Gastroesophageal sphincter (tissue), 4 donors: ENCODE data around the gene SUPT5H. TPM values are rescaled to one million over a fixed set of nuclear protein-coding genes. Genes with fewer than 3 reads are reported as not detected.
A peak's percentile ranks its signal among the peaks of the same experiment; 100 is the strongest.

Source experiments
- ATAC-seq: fragments of 150-250 bp; one replicate; pipeline ENCODE4 v1.9.1; 2016; ENCODE audit warnings: mild to moderate bottlenecking, moderate library complexity
- H3K27ac ChIP-seq, 4 donors: fragments of 200-600 bp; sonication (generic) in 3 of 4; 1 replicate in 3 of 4; 2 replicates in 1 of 4; pipeline ENCODE4 v1.5.1; 2016 to 2019
- H3K27me3 ChIP-seq: fragments of 200-600 bp; sonication (generic); one replicate; pipeline ENCODE4 v1.5.1; 2019
- H3K36me3 ChIP-seq, 2 donors: fragments of 200-600 bp; sonication (generic); one replicate each; pipeline ENCODE4 v1.5.1; 2019; ENCODE audit warnings: control low read depth in 1 of 2
- H3K4me1 ChIP-seq, 3 donors: fragments of 200-600 bp; sonication (generic); 1 replicate in 2 of 3; 2 replicates in 1 of 3; pipeline ENCODE4 v1.5.1; 2016 to 2019; ENCODE audit warnings: control low read depth in 2 of 3
- H3K4me3 ChIP-seq, 2 donors: fragments of 200-600 bp; sonication (generic); one replicate each; pipeline ENCODE4 v1.5.1; 2019; ENCODE audit warnings: mild to moderate bottlenecking in 1 of 2, moderate library complexity in 1 of 2
- H3K9me3 ChIP-seq, 3 donors: fragments of 200-600 bp; sonication (generic); one replicate each; pipeline ENCODE4 v1.5.1; 2017 to 2019; ENCODE audit warnings: control low read depth in 2 of 3
- CTCF ChIP-seq, 4 experiments: fragments of 200-600 bp in 2 of 4; fragments of 450-650 bp in 2 of 4; sonication (generic) in 1 of 4; IDR thresholded peaks; one replicate each; pipeline ENCODE4 v1.5.1; 2017 to 2019; ENCODE audit warnings: antibody characterized with exemption in 4 of 4, mild to moderate bottlenecking in 2 of 4, moderate library complexity in 2 of 4
- EP300 ChIP-seq: sonication (generic); formaldehyde crosslinking; IDR thresholded peaks from one replicate; pipeline ENCODE4 v1.6.1; 2017; ENCODE audit warnings: antibody characterized with exemption, mild to moderate bottlenecking
- POLR2A ChIP-seq, 2 donors: fragments of 450-650 bp; IDR thresholded peaks; one replicate each; pipeline ENCODE4 v1.6.1; 2017; ENCODE audit warnings: antibody characterized with exemption in 2 of 2, mild to moderate bottlenecking in 2 of 2, moderate library complexity in 1 of 2
- POLR2AphosphoS5 ChIP-seq: sonication (generic); formaldehyde crosslinking; IDR thresholded peaks from one replicate; pipeline ENCODE4 v1.6.1; 2017; ENCODE audit warnings: antibody characterized with exemption
- WGBS, 2 donors: methylation state at CpG; one replicate each; pipeline ENCODE4 v1.1.5; 2018; ENCODE audit warnings: low coverage in 1 of 2; 5-methylcytosine and 5-hydroxymethylcytosine counted together
- total RNA-seq, 4 donors: library from RNA; depleted of rRNA; stranded (reverse); fragments of >200 nt; gene quantifications; one replicate each; pipeline ENCODE4 v1.1.0, GENCODE V29; 2016

The SUPT5H gene
- total RNA-seq, 4 donors from 2014 or later, result 71.5 to 99.1 (median 87.0) TPM

- H3K27ac ChIP-seq, result peak overlapping the region in 1 of 4 donors; percentile 88
- TF ChIP-seq POLR2A (IDR thresholded peaks at IDR 0.05) (no peak), CTCF (IDR thresholded peaks at IDR 0.05) (no peak), POLR2AphosphoS5 (no peak), EP300 (no peak)
- WGBS, 2 donors, result 40 to 75% methylated on average over 3 to 5 of the region's 5 CpGs
- peaks cover 0 to 43% of the 10 kb centered on the region in 2 donors for H3K36me3 ChIP-seq
- H3K9me3 ChIP-seq, result no peaks in the 10 kb centered on the region
- H3K27me3 ChIP-seq, result no peaks in the 10 kb centered on the region
- no peak for ATAC-seq
- peaks cover 4 to 33% (median 20%) of the 10 kb centered on the region in 3 donors for H3K4me1 ChIP-seq
- no peak overlapping the region for H3K4me3 ChIP-seq
Measured at GRCh38 chr19:39426170-39426569, 19.2 kb upstream of the SUPT5H start.

GRCh38 chr19:39427707-39428106 lies 17.7 kb upstream of the SUPT5H start:
- Histone ChIP-seq H3K9me3 (no peaks in the 10 kb centered on the region), H3K4me1 (peaks cover 4 to 33% (median 20%) of the 10 kb centered on the region in 3 donors)
- TF ChIP-seq EP300 (no peak), POLR2AphosphoS5 (no peak), POLR2A (IDR thresholded peaks at IDR 0.05) (no peak), CTCF (IDR thresholded peaks at IDR 0.05) (no peak)

GRCh38 chr19:39428283-39429112 lies 16.9 kb upstream of the SUPT5H start:
- ATAC-seq, result peak; percentile 86
- Histone ChIP-seq H3K4me1 (peaks cover 4 to 39% (median 20%) of the 10 kb centered on the region in 3 donors), H3K4me3 (peak overlapping the region in 1 of 2 donors; percentile 10), H3K27me3 (no peaks in the 10 kb centered on the region), H3K36me3 (peaks cover 0 to 42% of the 10 kb centered on the region in 2 donors), H3K27ac (peak overlapping the region; percentile 72 to 91 (median 86)), H3K9me3 (no peaks in the 10 kb centered on the region)
- 12 to 15% methylated on average over 8 to 10 of the region's 23 CpGs for WGBS, 2 donors
- TF ChIP-seq CTCF (IDR thresholded peaks at IDR 0.05), result peak in 1 of 4 experiments; percentile 7
- peak; percentile 92 for TF ChIP-seq POLR2AphosphoS5
- TF ChIP-seq POLR2A (IDR thresholded peaks at IDR 0.05), result no peak

More at GRCh38 chr19:39427707-39428106, 17.7 kb upstream of the SUPT5H start:
- H3K4me3 ChIP-seq, result no peak overlapping the region
- peaks cover 0 to 42% of the 10 kb centered on the region in 2 donors for H3K36me3 ChIP-seq
- H3K27ac ChIP-seq, result peak overlapping the region in 3 of 4 donors; percentile 85 to 91 (median 88)
- ATAC-seq, result no peak
- no peaks in the 10 kb centered on the region for H3K27me3 ChIP-seq
- 81 to 82% methylated on average over 5 to 6 of the region's 11 CpGs for WGBS, 2 donors

GRCh38 chr19:39430675-39431593 lies 14.4 kb upstream of the SUPT5H start:
- peaks cover 7 to 59% (median 33%) of the 10 kb centered on the region in 3 donors for H3K4me1 ChIP-seq

GRCh38 chr19:39432677-39433025 lies 12.7 kb upstream of the SUPT5H start:
- no peak for ATAC-seq
- H3K9me3 ChIP-seq, result no peaks in the 10 kb centered on the region
- peaks cover 0 to 41% of the 10 kb centered on the region in 2 donors for H3K36me3 ChIP-seq
- H3K4me1 ChIP-seq, result peaks cover 7 to 63% (median 37%) of the 10 kb centered on the region in 3 donors
- TF ChIP-seq POLR2AphosphoS5 (no peak), POLR2A (IDR thresholded peaks at IDR 0.05) (no peak)
- no peaks in the 10 kb centered on the region for H3K27me3 ChIP-seq
- H3K4me3 ChIP-seq, result no peak overlapping the region
- H3K27ac ChIP-seq, result no peak overlapping the region
- 75 to 89% methylated on average over 2 to 7 of the region's 8 CpGs for WGBS, 2 donors

More at GRCh38 chr19:39430675-39431593, 14.4 kb upstream of the SUPT5H start:
- no peaks in the 10 kb centered on the region for H3K27me3 ChIP-seq
- ATAC-seq, result peak; percentile 48
- peaks cover 0 to 41% of the 10 kb centered on the region in 2 donors for H3K36me3 ChIP-seq
- TF ChIP-seq EP300, result no peak
- TF ChIP-seq POLR2AphosphoS5, result peak; percentile 70
- H3K9me3 ChIP-seq, result no peaks in the 10 kb centered on the region
- H3K27ac ChIP-seq, result peak overlapping the region in 3 of 4 donors; percentile 74 to 78 (median 76)
- 49% methylated on average over 14 of the region's 25 CpGs; no CpG with 5 or more reads in 1 of the 2 donors for WGBS, 2 donors
- no peak overlapping the region for H3K4me3 ChIP-seq
